Smooth muscle cell (in vitro differentiated cells): ENCODE measurements around the gene BOLL. TPM values are rescaled to one million over a fixed set of nuclear protein-coding genes. Genes with fewer than 3 reads are reported as not detected.
A peak's percentile ranks its signal among the peaks of the same experiment; 100 is the strongest.

Source experiments
- DNase-seq: peaks from one replicate; lab custom pipeline; 2025; ENCODE audit not compliant: unreplicated experiment; lab: John Stamatoyannopoulos, UW
- H2AFZ ChIP-seq: fragments of 200-600 bp; sonication (generic); 2 replicates; pipeline ENCODE4 v1.6.0; 2016; ENCODE audit warnings: antibody characterized with exemption, low read depth, mild to moderate bottlenecking
- H3F3A ChIP-seq: fragments of 200-600 bp; sonication (generic); 2 replicates; pipeline ENCODE4 v1.6.0; 2017; ENCODE audit warnings: antibody characterized with exemption, low read depth
- H3K27ac ChIP-seq: fragments of 200-600 bp; sonication (generic); 2 replicates; pipeline ENCODE4 v1.5.1; 2016; ENCODE audit warnings: low read depth, mild to moderate bottlenecking
- H3K27me3 ChIP-seq: fragments of 200-600 bp; sonication (generic); 2 replicates; pipeline ENCODE4 v1.6.1; 2016; ENCODE audit warnings: low read depth, mild to moderate bottlenecking
- H3K36me3 ChIP-seq: fragments of 200-600 bp; sonication (generic); 2 replicates; pipeline ENCODE4 v1.5.1; 2016; ENCODE audit warnings: low read depth
- H3K4me1 ChIP-seq: fragments of 200-600 bp; sonication (generic); 2 replicates; pipeline ENCODE4 v1.5.1; 2016; ENCODE audit warnings: low read depth
- H3K4me2 ChIP-seq: fragments of 200-600 bp; sonication (generic); 2 replicates; pipeline ENCODE4 v1.6.0; 2016; ENCODE audit warnings: mild to moderate bottlenecking
- H3K4me3 ChIP-seq: fragments of 200-600 bp; sonication (generic); 2 replicates; pipeline ENCODE4 v1.5.1; 2016; ENCODE audit warnings: mild to moderate bottlenecking
- H3K79me2 ChIP-seq: fragments of 200-600 bp; sonication (generic); 2 replicates; pipeline ENCODE4 v1.6.0; 2016; ENCODE audit warnings: low read depth, mild to moderate bottlenecking
- H3K9ac ChIP-seq: fragments of 200-600 bp; sonication (generic); 2 replicates; pipeline ENCODE4 v1.6.0; 2016; ENCODE audit warnings: low read depth
- H3K9me3 ChIP-seq: fragments of 200-600 bp; sonication (generic); replicated peaks from 2 replicates; pipeline ENCODE4 v1.5.1; 2016; ENCODE audit warnings: low read depth
- H4K20me1 ChIP-seq: fragments of 200-600 bp; sonication (generic); 2 replicates; pipeline ENCODE4 v1.6.0; 2016; ENCODE audit warnings: low read depth
- WGBS: methylation state at CpG from one replicate; pipeline ENCODE4 v1.1.7; 2016; ENCODE audit warnings: low lambda C conversion rate; 5-methylcytosine and 5-hydroxymethylcytosine counted together
- polyA plus RNA-seq: library from polyadenylated mRNA; unstranded; fragments of >200 nt; fragmentation: Nextera tagmentation; extraction: Ambion mirVana; gene quantifications from 2 replicates; pipeline ENCODE4 v1.2.1, GENCODE V29; 2016
- total RNA-seq: library from RNA; depleted of rRNA; stranded (reverse); fragments of >200 nt; gene quantifications from 2 replicates; pipeline ENCODE4 v1.2.3, GENCODE V29; 2014
- TF ChIP-seq, protein P1 (sequence below): fragments of 200-600 bp; sonication (generic); IDR thresholded peaks from 2 replicates; pipeline ENCODE4 v1.5.1; 2017; ENCODE audit warnings: borderline replicate concordance, mild to moderate bottlenecking, antibody characterized with exemption; ENCODE audit not compliant: insufficient read depth, poor library complexity, severe bottlenecking

The BOLL gene
- total and polyA plus RNA-seq, 2 experiments from 2014 or later = not detected

DNA sequence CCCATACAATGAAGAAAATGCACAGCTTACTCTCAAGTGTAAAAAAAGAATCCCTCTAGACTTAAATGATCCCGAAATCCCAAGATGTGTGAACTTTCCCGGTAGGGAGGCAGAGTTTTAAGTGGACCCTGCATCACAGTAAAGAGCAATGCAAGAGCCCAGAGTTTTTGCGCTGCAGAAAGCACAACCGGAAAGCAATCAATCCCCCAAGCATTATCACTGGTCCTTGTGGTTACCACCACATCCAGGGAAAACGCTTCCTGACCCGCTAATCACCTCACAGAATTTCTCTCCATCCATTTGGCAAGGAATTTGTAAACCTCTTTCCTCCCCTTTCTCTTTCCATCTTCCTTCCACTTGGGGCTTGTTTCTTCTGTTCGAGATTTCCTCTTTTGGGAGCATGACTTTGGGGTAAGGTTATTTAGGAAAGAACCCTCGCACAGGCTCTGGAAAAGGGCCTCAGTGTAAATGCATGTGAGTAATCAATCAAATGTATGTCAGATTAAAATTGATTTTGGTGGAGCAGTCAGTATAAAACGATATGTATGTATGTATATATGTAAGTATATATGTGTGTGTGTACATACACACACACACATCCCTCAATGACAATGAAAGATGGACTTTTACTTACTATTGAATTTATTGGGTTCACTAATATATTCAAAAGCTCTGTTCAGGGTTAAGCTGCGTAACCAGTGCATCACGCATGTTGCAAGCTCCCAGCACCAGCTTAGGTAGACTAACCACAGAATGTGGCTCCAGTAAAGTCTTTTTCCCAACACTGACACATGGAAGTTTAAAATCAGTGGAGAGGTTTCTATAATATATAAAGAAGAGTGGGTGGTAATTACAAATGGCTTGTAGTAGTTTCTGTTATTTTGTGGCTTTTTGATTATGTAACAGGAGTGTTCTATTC is 20.9 kb upstream of the BOLL start:
- H3K4me3 ChIP-seq = peak overlapping the region; percentile 85
- TF ChIP-seq, protein P1, sequence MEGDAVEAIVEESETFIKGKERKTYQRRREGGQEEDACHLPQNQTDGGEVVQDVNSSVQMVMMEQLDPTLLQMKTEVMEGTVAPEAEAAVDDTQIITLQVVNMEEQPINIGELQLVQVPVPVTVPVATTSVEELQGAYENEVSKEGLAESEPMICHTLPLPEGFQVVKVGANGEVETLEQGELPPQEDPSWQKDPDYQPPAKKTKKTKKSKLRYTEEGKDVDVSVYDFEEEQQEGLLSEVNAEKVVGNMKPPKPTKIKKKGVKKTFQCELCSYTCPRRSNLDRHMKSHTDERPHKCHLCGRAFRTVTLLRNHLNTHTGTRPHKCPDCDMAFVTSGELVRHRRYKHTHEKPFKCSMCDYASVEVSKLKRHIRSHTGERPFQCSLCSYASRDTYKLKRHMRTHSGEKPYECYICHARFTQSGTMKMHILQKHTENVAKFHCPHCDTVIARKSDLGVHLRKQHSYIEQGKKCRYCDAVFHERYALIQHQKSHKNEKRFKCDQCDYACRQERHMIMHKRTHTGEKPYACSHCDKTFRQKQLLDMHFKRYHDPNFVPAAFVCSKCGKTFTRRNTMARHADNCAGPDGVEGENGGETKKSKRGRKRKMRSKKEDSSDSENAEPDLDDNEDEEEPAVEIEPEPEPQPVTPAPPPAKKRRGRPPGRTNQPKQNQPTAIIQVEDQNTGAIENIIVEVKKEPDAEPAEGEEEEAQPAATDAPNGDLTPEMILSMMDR = no peak
- DNase-seq = no peak
- no peaks in the 10 kb centered on the region for H3K36me3 ChIP-seq
- no peak overlapping the region for H3K27ac ChIP-seq
- H3K9ac ChIP-seq = no peak overlapping the region
- peak overlapping the region; percentile 100 for H3K4me2 ChIP-seq
- H3F3A ChIP-seq = no peaks in the 10 kb centered on the region
- no peaks in the 10 kb centered on the region for H3K9me3 ChIP-seq
- no peaks in the 10 kb centered on the region for H4K20me1 ChIP-seq
- WGBS = 35% methylated on average over 11 of the region's 11 CpGs
- H2AFZ ChIP-seq = peak overlapping the region; percentile 83
- peaks cover 20% of the 10 kb centered on the region for H3K27me3 ChIP-seq
- H3K4me1 ChIP-seq = peaks cover 13% of the 10 kb centered on the region
- H3K79me2 ChIP-seq = no peaks in the 10 kb centered on the region

DNA sequence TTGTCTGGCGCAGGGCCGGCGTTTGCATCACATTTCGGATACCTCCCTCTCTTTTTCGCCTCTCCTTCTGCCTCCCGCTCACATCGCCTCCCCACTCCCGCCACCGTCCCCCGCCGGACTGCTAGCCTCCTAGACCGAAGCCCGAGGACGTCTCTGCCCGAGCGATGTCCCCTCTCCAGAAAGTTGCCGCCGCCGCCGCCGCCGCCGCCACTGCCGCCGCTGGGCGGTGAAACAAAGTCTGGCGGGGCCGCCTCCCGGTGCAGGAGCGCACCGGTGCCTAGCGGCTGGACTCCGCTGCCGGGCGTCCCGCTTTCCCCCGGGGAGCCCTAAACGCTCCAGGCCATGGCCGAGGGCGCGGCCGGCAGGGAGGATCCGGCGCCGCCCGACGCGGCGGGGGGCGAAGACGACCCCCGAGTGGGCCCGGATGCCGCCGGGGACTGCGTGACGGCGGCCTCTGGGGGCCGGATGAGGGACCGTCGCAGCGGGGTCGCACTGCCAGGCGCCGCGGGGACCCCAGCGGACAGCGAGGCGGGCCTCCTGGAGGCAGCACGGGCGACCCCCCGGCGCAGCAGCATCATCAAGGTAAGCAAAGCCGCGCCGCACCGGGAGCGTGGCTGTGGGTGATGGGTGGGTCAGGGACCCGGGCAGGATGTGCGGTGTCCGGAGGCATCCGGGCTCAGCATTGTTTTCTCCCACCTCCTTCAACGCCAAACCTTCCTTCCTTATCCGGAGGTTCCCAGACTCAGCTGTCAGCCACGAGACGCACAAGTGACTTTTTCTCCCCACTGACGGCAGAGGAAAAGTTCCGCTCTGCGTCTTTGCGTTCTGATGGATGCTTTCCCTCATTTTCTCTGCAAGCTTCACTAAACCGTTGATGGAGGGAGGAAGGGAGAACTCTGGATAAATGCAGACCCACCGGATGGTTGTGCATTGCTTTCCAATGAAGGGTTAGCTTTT is 19.9 kb upstream of the BOLL start:
- DNase-seq = no peak

DNA sequence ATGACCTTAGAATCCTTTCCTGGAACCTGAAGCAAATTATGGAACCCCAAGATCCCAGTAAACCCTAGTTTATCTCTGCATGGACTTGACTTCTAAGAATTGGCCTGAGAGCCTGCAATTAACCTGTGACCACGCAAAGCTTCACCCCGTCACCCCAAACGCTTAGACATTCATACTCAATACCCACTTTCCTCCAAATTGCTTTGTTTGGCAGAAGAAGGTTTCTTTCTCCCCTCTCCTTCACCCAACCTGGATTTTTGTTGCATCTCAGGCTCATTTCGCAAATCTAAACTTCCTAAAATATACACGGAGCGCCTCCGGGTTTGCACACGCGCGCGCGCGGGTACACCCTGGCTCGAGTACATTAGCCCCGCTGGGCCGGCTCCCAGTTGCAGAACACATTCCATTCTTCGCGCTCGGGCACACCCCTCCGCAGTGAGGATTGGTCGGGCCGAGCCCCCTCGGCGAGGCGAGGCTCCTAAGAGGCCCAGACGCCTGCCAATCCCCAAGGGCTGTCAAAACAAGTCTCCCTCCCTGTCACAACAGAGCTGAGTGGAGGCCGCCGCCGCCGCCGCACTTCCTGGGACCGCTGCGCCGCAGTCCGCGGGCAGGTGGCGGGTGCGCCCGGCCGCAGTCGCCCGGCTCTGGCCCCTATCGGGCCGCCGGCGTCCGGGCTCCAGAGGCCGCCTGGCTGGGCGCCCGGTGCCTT is 19.1 kb upstream of the BOLL start, which contains the start of gene PLCL1:
PLCL1 (plus strand) TSS at position 545 of the 709 bp plus-strand sequence.
- peak; percentile 50 for DNase-seq
- Histone ChIP-seq H3K27ac (no peak within 1 kb of the TSS), H3K4me3 (peak within 1 kb of the TSS; percentile 85), H3K79me2 (no peaks in the 10 kb centered on the region), H3K9ac (no peak within 1 kb of the TSS), H3K36me3 (no peaks in the 10 kb centered on the region), H4K20me1 (no peaks in the 10 kb centered on the region), H3K4me1 (peaks cover 13% of the 10 kb centered on the region), H3K27me3 (peaks cover 20% of the 10 kb centered on the region), H3F3A (no peaks in the 10 kb centered on the region), H3K4me2 (peak within 1 kb of the TSS; percentile 100), H3K9me3 (no peaks in the 10 kb centered on the region), H2AFZ (peak within 1 kb of the TSS; percentile 83)
- WGBS = 2% methylated on average over 48 of the region's 50 CpGs
- TF ChIP-seq, protein P1 = no peak

More for the DNA sequence above, 19.9 kb upstream of the BOLL start:
- no peak overlapping the region for H3K27ac ChIP-seq
- TF ChIP-seq, protein P1 = no peak
- peaks cover 13% of the 10 kb centered on the region for H3K4me1 ChIP-seq
- no peaks in the 10 kb centered on the region for H3K36me3 ChIP-seq
- no peaks in the 10 kb centered on the region for H3K79me2 ChIP-seq
- H3K9me3 ChIP-seq = no peaks in the 10 kb centered on the region
- 1% methylated on average over 77 of the region's 92 CpGs for WGBS
- no peaks in the 10 kb centered on the region for H3F3A ChIP-seq
- H3K27me3 ChIP-seq = peaks cover 20% of the 10 kb centered on the region
- H4K20me1 ChIP-seq = no peaks in the 10 kb centered on the region
- H3K4me3 ChIP-seq = peak overlapping the region; percentile 85
- peak overlapping the region; percentile 83 for H2AFZ ChIP-seq
- H3K4me2 ChIP-seq = peak overlapping the region; percentile 100
- H3K9ac ChIP-seq = no peak overlapping the region
